Measurements from ENCODE around the gene FBXL13.

DNA sequence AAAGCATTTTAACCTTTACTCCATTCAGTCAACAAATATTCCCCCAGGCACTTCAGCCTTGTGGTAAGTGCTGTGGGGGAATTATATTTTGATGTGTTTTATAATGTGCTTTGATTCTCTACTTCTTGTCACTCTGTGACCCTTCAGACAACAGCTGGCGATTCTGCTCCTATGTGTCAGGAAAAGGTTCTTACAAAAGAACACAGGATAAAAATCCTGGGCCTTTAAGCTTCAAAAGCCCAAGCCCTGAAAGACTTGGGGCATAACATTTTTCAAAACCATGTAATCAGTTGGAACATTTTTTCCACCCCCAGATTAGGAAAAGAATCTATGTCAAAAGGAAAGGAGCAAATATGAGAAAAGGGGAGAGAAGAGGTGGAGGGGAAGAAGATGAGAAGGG lies 199.6 kb downstream of the FBXL13 start:
- TF ChIP-seq, protein P1, sequence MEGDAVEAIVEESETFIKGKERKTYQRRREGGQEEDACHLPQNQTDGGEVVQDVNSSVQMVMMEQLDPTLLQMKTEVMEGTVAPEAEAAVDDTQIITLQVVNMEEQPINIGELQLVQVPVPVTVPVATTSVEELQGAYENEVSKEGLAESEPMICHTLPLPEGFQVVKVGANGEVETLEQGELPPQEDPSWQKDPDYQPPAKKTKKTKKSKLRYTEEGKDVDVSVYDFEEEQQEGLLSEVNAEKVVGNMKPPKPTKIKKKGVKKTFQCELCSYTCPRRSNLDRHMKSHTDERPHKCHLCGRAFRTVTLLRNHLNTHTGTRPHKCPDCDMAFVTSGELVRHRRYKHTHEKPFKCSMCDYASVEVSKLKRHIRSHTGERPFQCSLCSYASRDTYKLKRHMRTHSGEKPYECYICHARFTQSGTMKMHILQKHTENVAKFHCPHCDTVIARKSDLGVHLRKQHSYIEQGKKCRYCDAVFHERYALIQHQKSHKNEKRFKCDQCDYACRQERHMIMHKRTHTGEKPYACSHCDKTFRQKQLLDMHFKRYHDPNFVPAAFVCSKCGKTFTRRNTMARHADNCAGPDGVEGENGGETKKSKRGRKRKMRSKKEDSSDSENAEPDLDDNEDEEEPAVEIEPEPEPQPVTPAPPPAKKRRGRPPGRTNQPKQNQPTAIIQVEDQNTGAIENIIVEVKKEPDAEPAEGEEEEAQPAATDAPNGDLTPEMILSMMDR (IDR thresholded peaks at IDR 0.05): no peak
- TF ChIP-seq POLR2A (IDR thresholded peaks at IDR 0.05): no peak
